GM18868 (cell line): Measurements from ENCODE around the gene RRAGB.
A peak's percentile ranks its signal among the peaks of the same experiment; 100 is the strongest.
"Not testable (repeated sequence)": the region's sequence is repeated elsewhere in the genome, so short reads cannot be mapped to it uniquely, and the experiment has no call there.

ENCODE experiments used
- ATAC-seq: cut with Tn5 transposase; IDR thresholded peaks from one replicate; pipeline ENCODE4 v1.9.1; 2021; ENCODE audit warnings: mild to moderate bottlenecking, moderate library complexity; ENCODE audit not compliant: unreplicated experiment

The RRAGB gene

DNA sequence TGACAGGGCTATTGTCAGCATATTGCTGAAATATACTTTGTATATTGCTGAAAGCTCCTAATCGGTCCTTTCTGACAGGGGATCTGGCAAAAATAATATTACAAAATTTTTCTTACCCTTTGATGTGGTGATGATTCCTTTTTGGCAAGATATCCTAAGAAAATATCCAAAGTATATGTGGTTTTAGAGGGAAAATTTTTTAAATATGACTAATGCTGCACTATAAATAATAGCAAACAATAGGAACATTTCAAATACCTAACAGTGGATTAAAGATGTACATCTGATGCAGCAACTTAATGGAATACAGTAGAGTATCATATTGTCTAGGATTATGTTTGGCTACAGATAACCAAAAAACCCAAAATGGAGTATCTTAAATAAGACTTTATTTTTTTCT is 49.6 kb downstream of the RRAGB start:
- no peak for ATAC-seq

DNA sequence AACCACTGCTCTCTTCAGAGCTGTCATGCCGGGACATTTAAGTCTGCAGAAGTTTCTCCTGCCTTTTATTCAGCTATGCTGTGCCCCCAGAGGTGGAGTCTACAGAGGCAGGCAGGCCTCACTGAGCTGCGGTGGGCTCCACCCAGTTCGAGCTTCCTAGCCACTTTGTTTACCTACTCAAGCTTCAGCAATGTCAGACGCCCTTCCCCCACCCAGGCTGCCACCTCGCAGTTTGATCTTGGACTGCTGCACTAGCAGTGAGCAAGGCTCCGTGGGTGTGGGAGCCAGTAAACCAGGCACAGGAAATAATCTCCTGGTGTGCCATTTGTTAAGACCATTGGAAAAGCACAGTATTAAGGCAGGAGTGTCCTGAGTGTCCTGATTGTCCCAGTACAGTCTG is 56.9 kb downstream of the RRAGB start:
- ATAC-seq: not testable (repeated sequence)

DNA sequence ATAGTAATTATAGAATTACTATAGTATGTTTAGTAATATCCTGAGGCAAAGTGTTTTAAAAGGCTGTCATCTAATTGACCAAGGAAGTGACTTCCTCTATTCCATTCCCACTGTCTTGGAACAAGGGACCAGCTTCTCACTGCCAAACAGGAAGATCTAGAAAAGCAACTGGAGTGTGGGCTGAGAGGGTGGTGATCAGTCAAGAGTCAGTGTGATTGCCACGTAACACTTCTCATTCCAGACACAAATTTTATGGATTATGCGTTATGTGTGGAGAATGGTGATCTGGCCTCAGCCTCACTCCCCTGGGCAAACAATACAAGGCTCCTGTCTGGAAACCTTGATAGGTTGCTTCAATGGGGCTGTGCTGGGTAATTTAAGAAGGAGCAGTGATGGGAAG is 60.0 kb downstream of the RRAGB start:
- no peak for ATAC-seq

DNA sequence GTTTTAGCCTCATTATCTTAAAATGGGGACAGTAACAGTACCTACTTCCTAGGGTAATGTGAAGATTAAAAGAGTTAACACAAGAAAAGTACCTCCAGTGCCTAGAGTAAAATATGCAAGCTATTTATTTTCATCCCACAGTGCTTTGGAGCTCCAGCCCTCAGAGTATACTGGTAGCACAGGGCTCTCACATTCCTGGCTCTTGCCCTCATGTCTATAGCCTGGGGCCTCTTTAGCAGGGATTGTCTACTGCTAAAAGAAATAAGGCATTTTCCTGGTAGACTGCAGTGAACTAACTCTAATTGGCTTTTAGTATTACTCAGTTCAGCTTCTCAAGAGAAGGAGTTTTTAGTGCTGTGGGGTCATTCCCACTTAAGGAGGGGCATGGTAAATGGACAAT is 60.8 kb downstream of the RRAGB start:
- no peak for ATAC-seq

DNA sequence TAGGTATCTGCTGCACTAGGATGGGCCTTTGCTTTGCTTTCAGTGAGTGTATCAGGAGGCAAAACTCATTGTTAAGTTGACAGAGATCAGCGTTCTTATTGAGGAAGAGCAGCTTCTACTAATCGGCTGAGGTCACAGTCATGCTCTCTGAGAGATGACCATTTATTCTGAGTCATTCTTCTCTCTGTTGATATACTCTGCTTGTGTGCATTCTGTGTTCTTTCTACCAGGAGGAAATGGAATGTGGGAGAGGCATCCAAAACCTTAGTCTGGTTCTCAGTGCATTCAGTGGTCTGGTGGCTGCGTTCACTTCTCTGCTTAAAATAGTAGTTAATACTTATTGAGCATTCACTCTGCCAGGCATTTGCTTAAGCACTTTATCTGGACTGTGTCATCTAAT is 66.2 kb downstream of the RRAGB start:
- no peak for ATAC-seq

DNA sequence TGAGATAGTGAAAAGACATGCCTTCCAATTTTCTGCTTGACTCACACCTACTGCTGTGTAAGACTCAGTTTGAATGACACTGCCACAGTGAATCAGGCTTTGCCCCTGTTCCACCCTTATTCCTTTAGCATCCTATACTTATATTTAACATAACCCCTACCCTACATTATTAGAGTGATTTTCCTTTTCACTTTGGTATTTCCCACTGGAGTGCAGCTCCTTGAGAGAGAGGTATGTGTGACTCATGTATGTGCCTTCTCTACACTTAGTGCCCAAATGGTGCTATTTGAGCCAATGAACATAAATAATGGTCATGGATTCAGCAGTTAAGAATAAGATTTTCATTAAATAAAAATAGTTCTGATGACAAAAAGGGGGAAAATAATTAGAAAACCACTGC is 69.5 kb downstream of the RRAGB start:
- no peak for ATAC-seq

DNA sequence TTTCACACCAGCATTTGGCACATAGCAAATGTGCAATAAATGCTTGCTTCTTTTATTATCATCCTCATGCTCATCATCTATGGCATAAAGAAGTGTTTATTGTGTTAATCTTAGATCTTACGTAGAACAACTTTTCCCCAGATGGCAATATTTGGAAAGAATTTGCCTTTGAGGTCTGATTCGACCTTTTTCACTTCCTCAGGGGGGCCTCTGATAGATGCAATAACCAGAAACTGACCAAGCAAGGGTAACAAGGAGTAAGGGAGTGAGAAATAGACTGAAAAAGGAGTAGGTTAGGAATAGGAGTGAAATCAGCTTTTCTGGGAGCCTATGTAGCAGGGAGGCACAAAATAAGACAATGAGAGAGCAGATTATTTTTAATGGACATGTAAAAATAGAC is 70.2 kb downstream of the RRAGB start:
- ATAC-seq: peak; percentile 57

DNA sequence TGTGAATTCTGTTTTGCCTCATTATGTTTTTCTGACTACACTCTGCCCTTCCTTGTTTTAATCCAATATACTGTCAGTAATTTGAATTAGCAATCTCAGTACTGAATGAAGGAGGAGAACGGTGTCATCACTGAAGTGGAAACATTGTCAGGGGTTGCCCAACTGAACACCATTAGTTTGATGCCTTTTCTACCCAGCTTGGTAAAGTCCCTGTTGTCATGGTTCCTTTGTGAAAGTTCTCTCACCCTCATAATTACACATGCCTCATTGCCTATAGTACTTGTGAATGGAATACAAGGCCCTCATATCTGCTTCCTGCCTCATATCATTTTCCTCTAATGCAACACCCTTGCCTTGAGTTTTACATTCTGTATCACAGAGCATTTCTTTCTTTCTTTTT is 76.9 kb downstream of the RRAGB start:
- ATAC-seq: peak; percentile 99

DNA sequence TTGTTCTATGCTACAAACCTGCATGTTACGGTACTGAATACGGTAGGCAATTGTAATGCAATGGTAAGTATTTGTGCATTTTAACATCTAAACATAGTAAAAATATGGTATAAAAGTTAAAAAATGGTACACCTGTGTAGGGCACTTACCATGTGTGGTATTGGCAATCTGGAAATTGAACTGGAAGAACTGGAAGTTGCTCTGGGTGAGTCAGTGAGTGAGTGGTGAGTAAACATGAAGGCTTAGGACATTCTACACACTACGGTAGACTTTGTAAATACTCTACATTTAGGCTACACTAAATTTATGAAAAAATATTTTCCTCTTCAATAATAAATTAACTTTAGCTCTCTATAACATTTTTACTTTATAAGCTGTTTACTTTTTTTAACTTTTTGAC is 78.9 kb downstream of the RRAGB start:
- no peak for ATAC-seq

DNA sequence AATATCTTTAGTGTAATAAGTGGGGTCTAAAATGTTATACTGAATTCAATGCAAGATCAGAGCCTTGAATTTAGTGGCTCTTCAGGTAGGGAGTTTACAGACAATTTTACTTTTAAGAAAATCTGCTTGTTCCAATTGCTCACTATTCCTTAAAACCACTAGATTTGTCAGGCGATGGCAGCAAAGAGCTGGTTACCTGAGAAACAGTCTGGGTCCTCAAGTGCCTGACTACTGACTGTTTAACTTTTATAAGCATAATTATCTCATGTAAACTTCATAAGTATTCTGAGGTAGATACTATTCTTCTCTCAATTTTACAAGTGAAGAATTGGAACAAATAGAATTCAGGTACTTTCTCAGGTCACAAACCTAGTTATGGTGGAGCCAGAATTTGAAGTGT is 84.3 kb downstream of the RRAGB start:
- no peak for ATAC-seq
